Lower leg skin (tissue), 3 donors: ENCODE data around the gene QRICH2.

ENCODE experiments used
- CTCF ChIP-seq, 3 donors: fragments of 450-650 bp; IDR thresholded peaks; one replicate each; pipeline ENCODE4 v1.5.1; 2016; ENCODE audit warnings: antibody characterized with exemption in 3 of 3, mild to moderate bottlenecking in 3 of 3, moderate library complexity in 2 of 3
- POLR2A ChIP-seq, 2 donors: fragments of 450-650 bp; IDR thresholded peaks; one replicate each; pipeline ENCODE4 v1.6.1; 2016 to 2017; ENCODE audit warnings: antibody characterized with exemption in 2 of 2, mild to moderate bottlenecking in 1 of 2, moderate library complexity in 1 of 2

DNA sequence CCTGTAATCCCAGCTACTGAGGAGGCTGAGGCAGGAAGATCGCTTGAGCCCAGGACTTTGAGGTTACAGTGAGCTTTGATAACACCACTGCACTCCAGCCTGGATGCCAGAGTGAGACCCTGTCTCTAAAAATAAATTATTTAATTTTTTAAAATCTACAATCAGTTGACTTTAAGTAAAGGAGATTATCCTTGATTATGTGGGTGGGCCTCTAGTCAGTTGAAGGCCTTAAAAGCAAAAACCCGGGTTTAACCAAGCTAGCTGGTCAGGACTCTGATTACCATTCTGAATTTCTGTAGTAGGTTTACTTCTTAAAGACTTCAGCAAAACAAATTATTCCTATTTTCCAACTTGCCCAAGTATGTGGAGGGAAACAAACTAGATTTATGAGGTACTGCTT is 72.2 kb downstream of the QRICH2 start:
- TF ChIP-seq CTCF (IDR thresholded peaks at IDR 0.05) = no peak
- no peak for TF ChIP-seq POLR2A (IDR thresholded peaks at IDR 0.05)
